GM18951 (cell line): ENCODE measurements around the gene BCL11B.

Source experiments
- POLR2A ChIP-seq: IDR thresholded peaks from 4 replicates; pipeline ENCODE4 v1.6.1; 2011; ENCODE audit warnings: mild to moderate bottlenecking; ENCODE audit not compliant: insufficient read length, insufficient read depth; ENCODE audit errors: extremely low read depth
- in situ Hi-C: fragments of 300-500 bp; cut with MboI; formaldehyde crosslinking; loops from one replicate; pipeline ENCODE4 v1.12.0; 2022; ENCODE audit warnings: low sequenced_read_pairs, mixed read lengths, inconsistent platforms; ENCODE audit not compliant: unreplicated experiment

BCL11B gene

GRCh38 chr14:99268810-99269707 is 2.9 kb downstream of the BCL11B start:
- in situ Hi-C loops = no loop called here
- TF ChIP-seq POLR2A = no peak

- in situ Hi-C loops = no loop called here
- TF ChIP-seq POLR2A = no peak
Observed at GRCh38 chr14:99267837-99268781, 3.9 kb downstream of the BCL11B start.

DNA sequence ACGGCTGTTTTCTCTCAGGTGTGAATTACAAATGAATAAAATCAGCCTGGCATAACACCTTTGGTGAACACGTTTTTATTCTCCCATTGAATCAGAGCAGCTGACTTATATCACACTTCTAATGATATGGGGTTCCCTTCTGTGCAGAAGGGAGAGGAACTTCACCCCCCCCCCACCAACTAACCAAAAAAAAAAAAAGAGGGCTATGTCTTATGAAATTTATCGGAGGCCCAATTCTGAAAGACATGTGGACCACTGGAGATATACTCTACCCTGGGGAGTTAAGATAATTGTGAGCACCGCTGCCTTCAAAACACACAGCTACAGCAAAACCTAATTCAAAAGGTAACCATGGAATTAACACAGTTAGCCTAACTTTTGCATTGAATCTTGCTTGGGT is 4.6 kb downstream of the BCL11B start:
- TF ChIP-seq POLR2A = no peak
- in situ Hi-C loops = no loop called here

DNA sequence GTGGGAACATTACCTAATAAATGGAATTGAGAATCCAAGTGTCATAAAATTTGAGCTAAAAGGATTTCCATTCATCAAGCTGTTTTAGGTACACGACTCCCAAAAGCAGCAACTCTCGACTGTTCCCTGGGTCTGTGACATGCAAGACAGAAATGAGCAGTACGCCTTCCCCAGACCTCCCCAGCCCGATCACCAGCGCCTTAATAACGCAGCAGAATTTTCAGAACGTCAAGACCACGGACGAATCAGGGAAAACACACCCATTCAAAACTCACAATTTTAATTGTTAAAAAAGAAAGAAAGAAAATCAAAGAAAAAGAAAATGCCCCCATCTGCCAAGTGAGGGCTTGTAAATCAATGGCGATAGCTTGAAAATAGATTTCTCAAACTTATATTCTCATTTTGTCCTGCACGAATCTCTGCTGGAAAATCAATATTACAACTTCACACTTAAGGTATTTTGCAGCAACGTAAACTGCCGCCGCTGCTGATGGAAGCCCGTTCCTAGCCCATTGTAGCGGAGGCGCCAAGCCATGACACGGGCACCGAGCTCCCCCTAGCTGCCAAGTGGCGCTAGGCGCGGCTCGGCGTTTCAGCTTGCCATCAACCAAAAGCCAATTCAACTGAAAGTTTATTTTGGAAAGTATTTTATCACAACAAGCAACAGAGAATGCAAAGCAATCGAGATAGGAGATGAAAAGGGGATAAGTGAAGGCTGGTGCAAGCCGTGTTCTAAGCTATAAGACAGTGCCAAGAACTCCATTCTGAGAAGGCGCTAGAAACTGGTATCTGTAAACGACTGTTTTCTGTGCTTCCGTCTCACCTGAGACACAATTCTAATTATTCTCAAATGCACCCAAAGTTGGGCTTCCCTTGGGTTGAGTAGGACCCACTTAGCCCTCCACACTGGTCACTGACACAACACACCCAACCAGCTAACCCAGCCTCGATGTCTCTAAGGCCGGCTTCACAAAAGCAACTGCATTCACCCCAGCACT is 5.5 kb downstream of the BCL11B start:
- in situ Hi-C loops = no loop called here
- no peak for TF ChIP-seq POLR2A

- in situ Hi-C loops = no loop called here
Observed at GRCh38 chr14:99265571-99265970, 6.4 kb downstream of the BCL11B start.

DNA sequence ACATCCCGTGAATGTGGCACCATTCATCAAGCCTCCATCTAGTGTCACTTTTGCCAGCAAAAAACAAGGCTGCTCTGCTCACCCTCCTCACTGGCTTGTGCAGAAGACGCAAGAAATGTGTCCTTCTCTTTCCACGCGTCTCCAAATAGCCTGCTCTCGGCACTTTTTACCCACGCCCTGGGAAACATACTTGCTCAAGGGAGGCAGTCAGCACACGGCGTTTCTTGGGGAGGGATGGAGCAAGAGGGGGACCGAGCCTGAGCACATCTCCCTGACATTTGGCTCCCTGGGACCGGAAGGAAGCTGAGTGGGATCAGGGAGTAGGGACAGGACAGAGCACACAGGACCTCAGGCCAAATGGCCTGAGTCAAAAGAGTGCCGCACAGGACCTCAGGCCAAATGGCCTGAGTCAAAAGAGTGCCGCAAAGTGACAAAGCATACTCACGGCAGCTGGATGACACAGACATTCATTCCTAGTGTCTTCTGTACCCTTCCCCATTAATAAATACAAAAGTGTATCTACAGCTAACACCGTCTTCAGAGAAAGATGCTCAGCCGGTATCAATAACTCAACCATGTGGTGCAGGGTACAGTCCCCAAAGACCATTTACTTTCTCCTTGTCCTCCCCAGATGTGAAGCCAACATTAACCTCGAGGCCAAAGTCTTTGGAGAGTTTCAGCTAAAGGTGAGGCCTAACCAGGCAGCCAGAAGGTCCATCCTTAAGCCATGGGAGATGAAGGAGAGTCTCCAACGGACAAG is 7.1 kb downstream of the BCL11B start:
- in situ Hi-C loops = no loop called here
- no peak for TF ChIP-seq POLR2A

More at GRCh38 chr14:99265571-99265970, 6.4 kb downstream of the BCL11B start:
- no peak for TF ChIP-seq POLR2A

GRCh38 chr14:99263564-99264330 is 8.2 kb downstream of the BCL11B start:
- in situ Hi-C loops = no loop called here
- TF ChIP-seq POLR2A = no peak

- no peak for TF ChIP-seq POLR2A
- in situ Hi-C loops = no loop called here
Observed at GRCh38 chr14:99262977-99263448, 9.0 kb downstream of the BCL11B start.

GRCh38 chr14:99261912-99262787 is 9.8 kb downstream of the BCL11B start:
- no peak for TF ChIP-seq POLR2A
- in situ Hi-C loops = no loop called here
